Measurements from ENCODE around the gene RFPL2.

DNA sequence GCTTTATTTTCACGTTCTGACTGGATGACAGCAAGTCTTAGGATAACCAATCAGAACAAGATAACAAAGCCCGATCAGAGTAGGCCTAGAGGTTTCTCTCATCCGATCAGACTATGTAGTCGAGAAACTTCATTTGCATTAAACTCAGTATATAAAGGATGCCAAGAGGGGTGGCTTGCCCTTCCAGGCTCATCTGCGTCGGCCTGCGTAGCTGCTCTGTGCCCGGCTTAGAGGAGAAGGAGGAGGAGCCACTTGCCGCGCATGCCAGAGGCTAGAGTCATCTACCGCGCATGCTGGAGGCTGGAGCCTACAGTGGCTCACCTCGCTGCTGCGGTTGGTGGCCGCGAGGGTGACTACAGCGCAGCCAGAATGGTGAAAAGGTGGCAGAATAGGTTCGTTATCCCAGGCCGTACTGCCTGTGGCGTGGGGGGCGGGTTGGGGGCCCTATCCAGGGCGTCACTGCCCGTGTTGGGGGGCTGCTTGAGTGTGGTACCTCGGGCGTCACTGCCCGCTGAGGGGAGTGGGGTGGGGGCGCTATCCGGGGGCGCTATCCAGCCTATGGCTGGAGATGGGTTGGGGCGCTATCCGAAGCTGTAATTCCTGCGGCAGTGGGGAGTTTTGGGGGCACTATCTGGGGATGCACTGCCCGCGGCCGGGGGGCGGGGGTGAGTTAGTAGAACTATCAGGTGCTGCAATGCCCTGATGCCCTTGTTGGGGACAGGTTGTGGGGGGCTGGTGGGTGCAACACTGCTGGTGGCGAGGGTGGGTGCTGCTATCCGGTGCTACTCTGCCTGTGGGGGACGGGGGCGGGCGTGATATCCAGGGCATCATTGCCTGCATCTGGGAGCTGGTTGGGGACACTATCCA is at the start of gene RFPL2:
- TF ChIP-seq POLR2A (IDR thresholded peaks at IDR 0.05; ENCODE audit: low read length) (peak; percentile 43), GATA1 (IDR thresholded peaks at IDR 0.05; ENCODE audit: low read depth, low read length) (no peak)

Data from erythroblast (primary cell).